D341Med (cell line): ENCODE measurements around the gene NES.

Experiments used
- DNase-seq: peaks from one replicate; pipeline ENCODE4 v3.0.0; 2012; ENCODE audit warnings: low spot score

NES gene

DNA sequence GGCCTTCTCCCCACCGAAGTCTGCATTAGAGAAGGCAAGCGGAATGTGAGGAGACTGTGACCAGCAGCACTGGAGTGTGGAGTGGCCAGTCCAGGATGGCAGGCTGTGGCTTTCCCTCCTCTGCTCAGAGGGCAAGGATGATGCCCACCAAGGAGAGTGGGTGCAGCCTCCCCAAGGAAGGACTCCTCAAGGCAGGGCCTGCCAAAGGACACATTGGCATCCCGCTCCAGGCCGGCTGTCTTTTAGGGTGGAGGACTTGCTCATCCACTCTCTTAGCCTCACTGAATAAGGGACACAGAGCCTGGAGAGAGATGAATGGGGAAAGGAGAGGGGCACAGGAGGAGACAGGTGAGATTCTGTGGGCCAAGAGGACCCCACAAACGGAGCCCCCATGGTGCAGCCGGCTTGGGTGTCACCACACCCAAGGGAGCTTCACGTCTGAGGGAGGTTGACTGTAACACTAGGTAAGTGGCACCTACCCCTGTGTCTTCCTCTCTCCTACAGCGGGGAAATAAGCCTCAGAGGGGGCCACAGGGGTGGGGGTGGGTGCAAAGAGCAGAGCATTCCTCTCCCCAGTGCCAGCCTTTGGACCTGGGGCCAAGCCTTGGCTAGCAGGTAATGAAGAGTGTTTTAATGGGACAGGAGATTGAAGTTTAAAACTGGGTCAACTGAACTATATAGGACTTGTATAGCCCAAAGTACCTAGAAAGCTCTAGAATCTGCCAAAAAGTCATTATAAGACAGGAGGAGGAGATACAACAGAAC, 4.2 kb upstream of the NES start:
- no peak for DNase-seq

DNA sequence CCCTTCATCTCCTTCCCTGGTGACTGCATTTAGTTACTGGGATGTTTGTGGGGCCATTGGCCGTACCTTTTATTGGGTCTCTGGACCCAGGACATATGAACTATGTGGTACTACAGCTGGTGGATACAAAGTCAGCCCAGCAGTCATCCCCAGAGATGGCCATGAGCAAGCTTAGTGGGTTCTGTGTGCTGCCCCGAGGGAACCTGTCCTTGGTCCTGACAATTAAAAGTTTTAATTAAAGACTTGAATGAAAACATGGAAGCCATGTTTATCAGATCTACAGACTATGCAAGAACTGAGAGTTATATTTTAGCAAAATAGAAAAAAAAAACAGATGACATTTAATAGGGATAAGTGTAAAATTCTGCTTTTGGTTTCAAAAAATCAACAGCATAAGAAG, 2.8 kb upstream of the NES start:
- DNase-seq: no peak

DNA sequence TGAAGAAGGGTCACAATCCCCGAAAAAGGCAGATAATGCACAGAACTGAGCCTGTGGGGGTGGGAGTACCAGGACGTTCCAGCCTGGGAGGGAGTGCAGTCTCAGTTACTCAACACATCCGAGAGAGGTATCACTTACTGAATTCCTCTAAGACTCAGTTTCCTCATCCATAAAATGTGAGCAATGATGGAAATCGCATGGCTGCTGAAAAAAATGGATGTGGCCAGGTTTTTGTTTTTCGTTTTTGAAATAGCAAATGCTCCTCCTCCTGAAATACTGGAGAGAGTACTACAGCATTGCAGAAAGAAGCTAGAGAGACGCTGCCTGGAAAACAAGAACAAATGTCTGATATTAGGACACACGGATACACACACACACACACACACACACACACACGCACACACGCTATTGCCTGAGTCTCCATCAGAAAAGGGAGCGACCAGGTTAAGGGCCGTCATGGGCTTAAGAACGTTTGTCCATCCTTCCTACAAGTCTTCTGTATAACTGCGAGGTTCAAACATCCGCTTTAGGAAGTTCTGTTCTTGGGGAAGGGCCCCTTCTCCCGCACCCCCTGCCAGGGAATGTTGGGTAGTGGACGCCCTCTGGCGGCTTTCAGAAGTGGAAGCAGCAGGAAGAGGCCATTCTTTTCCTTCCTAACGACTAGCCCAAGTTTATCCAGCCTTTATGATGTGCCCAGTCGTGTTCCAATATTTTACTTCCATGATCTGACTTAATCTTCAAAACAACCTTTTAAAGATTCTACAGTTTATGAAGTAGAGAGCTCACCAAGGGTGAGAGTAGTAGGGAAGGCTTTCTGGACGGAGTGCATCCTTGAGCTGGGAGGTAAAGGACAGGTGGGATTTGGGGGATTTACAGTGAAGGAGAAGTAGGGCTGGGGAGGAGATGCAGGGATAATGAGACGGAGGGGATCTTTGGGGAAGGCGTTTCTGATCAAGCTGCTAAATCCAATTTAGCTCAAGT, 699 bp upstream of the NES start:
- DNase-seq: peak; percentile 85

DNA sequence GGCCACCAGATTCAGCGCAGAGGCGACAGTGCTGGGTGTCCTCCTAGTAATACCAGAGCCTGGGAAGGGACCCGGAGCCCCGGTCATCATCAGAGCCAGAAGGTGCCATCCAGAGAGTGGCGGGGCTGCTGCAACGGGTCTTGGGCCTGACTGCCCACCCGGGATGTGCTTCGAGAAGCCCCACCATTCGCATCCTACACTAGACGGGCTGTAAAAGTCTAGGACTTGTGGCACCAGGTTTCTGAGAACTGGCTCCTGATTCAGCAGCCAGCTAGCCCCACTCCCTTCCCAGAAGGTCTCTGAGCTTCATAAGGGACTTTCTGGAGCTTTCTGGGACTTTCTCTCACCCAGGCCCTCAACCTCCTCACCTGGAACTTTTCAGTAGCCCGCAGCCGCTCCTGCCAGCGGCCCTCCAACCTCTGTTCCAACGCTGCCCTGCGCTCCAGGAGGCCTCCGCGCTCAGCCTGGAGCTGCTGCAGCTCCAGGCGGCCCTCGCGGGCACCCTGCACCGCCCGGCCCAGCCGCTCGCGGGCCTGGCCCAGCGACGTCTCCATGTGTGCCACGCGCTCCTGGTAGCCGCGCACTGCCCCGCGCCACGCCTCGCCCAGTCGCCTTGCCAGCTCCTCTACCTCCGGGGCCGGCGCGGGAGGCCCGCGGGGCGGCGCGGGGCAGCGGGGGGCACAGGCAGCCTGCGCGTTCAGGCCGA, 940 bp downstream of the NES start:
- DNase-seq: no peak

DNA sequence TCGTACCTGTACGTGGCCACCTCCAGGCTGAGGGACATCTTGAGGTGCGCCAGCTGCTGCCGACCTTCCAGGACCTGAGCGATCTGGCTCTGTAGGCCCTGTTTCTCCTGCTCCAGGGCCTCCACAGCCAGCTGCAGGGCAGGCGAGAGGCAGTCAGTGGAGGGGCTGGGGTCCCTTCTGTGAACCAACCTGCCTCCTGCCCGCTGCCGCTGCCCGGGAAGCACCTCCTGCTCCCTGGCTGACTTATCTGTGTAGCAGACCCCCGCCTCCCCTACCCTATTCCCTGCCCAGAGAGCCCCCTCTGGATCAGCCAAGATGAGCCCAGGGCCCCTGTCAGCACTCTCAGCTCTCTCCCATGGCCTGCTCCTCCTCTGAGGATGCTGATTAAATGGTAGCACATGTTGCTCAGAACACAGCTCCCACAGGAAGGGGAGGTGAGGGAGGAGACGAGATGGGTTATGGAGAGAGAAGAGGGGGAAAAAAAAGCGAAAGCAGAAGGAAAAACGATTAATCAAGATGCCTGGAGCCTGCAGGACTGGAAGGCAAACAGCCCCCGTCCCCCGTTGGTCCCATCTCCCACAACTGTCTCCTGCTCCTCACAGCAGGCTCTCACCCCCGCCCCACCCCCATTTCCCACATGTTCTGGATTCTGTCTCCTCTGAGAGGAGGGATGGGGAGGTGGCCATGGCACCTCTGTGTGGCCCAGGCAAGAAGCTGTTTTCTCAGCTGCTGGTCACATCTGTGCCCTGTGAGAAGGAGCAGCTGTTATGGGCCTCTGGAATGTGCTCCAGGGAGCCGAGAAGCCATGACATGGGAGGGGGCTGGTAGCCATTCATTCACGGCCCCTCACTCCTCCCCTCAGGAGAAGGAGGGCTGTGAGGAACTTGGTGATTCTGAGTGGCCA, 1.7 kb downstream of the NES start:
- no peak for DNase-seq

DNA sequence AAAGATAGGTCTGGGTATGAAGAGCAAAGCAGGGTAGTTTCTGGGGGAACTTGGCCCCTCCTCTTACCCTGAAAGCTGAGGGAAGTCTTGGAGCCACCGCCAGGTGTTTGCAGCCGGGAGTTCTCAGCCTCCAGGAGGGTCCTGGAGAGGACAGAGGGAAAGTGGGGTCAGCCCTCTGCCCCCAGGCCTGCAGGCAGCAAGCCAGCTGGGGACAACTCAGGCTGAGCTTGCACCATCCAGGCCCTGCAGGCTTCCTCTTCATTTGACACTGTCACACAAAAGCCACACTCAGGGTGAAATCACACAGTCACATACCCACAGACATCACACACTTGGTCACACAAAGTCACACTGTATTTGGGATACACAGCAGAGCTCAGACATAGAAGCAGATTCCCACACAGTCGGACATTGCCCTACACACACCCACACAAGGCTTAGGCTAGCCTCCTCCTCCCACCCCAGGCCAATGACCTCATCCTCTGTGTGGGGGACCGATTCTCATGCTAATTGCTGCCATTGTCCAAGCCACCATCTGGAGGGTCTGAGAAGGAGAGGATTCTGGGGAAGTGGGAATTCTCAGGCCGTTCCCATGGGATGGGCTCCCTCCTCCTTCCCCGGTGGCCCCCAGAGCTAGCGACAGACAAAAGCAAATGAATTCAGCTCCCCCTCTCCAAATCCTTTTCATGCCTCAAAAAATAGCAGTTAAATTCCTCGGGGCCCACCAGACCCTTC, 3.7 kb downstream of the NES start:
- no peak for DNase-seq

DNA sequence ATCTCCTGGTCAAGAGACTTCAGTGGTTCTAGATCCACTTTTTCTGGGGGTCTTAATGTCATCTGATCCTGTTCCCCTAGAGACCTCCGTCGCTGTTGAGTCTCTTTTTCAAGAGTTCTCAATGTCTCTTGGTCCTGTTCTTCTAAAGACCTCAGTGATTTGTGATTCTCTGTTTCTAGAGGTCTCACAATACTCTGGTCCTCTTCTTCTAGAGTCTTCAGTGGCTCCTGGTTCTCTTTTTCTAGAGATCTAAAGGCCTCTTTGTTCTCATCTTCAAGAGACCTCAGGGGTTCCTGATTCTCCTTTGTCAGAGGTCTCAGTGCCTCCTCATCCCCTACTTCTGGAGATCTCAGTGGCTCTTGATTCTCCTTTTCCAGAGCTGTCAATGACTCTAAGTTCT, 5.4 kb downstream of the NES start:
- DNase-seq: no peak

DNA sequence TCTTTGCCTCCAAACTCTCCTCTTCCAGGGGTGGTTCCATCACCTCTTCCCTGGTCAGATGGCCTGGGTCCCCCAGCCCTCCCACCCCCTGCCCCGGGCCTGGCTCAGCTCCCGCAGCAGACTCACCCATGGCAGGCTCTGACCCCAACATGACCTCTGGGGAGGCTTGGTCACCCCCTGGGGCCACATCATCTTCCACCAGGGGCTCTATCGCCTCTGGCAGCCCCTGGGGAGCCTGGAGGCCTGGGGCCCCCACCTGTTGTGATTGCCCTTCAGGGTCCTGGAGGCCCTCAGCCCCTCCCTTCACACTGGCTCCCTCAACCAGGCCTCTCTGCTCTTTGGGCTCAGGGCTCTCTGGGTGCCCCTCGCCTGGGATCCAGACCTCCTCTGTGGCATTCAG, 6.4 kb downstream of the NES start:
- DNase-seq: no peak

DNA sequence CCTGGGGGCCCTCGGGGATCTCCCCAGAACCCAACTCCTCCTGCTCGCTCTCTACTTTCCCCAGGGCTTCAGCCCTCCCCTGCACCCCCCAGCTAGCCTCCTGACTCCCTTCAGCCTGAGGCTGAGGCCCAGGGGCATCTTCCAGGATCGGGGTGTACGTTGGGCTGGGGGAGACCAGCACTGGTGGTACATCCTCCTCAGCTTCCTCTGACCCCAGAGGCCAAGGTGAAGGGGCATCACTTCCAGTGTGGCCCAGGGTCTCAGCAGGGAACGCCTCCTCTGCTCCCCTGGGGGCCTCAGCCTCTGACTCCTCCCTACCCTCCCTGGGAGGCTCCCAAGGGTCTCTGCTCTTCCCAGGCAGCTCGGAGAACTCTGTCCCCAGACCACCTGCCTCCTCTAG, 6.8 kb downstream of the NES start:
- DNase-seq: no peak

DNA sequence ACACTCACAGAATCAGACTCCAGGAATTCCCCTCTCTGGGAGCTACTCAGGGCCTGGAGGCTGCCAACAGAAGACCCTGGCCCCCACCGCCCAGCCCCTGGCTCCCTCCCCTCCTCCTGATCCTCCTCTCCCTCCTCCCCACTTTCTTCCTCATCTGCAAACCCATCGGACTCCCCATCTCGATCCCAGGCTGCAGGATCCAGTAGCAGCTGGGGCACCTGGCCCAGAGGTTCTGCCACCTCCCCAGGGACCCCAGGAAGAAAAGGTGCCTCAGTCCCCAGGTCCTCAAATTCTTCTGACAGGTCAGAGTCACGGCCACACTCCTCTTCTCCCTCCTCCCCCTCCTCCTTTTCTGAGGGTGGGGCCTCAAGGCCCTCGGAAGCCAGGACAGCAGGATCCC, 7.4 kb downstream of the NES start:
- no peak for DNase-seq

DNA sequence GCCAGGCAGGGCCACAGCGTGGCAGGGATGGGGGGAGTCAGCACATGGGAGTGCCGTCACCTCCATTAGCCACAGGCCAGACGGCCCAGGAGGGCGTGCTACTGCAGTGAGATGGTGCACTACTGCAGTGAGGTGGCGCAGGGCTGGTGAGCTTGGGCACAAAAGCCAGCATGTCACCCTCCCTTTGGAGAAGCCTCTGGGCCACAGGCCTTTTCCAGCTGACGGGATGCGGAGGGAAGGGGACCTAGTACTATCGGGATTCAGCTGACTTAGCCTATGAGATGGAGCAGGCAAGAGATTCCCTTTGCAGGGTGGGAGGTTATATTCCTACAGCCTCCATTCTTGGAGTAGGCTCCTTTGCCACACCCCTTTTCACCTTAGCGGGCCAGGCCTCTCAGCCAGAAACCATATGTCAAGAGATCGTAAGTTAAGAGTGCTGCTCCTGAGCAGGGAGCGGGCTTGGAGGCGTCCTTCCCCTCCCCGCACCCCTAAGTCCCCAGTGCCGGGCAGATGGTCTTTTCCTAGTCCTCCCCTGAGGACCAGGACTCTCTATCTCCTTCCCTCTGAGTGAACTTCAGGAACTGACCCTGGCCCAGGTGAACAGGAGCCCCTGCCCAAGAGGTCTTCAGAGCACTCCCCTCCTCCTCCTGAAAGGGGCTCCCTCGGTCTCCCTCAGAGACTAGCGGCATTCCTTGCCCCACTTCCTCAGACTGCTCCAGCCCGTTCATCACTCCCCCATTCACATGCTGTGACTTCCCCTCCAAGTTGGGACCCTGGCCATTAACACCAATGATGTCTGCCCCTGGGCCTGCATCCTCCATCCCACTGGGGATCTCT, 8.2 kb downstream of the NES start:
- no peak for DNase-seq

DNA sequence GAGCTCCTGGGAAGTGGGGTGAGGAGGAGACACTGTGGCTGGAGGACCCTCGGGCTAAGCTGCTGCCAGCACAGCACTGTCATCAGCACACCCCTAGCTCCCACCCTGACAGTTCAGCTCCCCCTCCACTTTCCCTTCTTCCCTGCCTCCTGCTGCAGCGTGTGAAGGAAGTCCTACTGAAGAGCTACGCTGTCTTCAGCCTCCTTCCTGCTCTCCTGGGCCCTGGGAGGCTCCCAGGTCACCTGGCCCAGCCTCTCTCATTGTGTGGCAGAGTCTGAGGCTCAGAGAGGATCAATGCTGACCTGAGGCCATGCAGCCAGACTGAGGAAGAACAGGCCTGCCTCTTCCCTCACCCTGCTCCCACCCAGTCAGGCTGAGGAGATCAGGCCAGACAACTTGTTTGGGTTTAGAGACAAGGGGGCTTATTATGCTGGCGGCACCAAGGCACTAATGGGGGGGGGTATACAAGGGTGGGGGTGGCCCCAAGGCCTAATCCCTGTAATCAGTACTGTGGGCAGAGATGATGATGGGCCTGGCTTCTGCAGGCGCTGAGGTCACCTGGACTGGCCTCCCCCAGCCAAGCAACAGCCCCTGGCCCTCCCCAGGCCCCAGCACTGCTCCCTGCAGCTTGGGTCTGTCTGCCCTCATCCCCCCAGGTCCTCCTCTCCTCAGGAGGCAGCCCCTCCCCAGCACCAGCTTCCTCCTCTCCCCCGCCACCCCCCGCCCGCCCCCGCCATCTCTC, 9.1 kb downstream of the NES start:
- DNase-seq: no peak

DNA sequence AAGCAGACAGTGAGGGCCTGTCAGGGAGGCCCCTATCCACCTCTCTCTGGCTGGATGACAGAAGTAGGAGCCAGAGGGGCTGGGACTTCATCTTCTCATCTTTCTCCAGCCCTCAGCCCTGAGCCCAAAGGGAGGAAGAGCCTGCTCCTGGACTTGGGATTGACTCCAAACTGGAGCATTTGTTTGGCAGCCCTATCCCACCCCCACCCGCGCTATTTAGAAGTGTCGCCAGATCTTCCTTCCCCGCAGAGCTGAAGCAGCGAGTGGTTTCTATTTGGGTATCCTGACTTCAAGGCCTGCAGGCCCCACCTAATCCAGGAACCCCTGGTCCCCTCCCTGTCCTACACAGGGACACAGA, 9.6 kb downstream of the NES start:
- DNase-seq: no peak

DNA sequence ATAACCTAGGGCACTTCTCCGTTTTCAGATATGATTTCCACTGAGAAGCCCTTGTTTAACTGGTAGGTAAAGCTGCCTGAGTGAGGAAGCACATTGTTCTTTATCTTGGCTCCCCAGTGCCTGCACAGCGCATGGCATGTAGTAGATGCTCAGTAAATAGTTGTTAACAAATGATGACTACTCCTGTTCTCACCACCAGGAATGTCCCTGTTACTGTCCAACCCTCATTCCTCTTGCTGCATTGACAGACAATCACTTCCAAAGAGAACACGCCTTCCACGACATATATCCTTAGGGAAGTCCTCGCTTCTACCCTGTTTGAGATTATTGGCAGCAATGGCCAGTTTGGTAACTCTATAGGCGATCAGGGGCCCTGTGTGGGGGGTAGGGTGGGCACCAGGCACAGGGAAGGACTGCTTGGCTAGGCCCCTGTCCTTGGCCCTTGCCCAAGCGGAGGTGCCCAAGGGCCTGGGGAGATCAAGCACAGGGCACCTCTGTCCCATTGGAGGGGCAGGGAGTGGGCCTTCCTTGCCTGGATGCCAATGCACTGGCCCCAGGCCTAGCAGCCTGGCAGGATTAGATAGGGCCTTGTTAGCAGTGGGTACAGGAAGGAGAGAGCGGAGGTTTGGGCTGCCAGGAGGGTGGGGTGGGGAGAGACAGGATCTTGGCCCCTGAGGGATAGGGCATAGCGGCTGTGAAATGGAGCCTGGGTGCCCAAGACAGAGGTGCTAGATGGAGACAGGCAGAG, 10.2 kb downstream of the NES start:
- DNase-seq: no peak

DNA sequence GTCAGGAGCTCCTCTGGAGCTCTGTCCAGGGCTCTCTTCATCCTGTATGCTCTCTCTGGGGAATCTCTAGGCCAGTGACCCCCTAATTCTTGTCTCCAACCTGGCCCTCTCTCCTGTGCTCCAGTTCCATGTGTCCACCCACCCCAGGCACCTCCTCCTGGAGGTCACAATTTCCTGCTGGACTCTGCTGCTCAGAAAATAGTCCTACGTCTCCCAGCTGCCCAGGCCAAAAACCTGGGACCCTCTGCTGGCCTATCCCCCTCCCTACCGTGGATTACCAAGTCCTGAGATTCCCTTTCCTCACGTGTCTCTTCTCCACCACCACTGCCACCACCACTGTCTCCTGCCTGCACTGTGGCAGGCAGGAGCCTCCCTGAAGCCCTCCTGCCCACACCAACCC, 11.7 kb downstream of the NES start:
- no peak for DNase-seq

DNA sequence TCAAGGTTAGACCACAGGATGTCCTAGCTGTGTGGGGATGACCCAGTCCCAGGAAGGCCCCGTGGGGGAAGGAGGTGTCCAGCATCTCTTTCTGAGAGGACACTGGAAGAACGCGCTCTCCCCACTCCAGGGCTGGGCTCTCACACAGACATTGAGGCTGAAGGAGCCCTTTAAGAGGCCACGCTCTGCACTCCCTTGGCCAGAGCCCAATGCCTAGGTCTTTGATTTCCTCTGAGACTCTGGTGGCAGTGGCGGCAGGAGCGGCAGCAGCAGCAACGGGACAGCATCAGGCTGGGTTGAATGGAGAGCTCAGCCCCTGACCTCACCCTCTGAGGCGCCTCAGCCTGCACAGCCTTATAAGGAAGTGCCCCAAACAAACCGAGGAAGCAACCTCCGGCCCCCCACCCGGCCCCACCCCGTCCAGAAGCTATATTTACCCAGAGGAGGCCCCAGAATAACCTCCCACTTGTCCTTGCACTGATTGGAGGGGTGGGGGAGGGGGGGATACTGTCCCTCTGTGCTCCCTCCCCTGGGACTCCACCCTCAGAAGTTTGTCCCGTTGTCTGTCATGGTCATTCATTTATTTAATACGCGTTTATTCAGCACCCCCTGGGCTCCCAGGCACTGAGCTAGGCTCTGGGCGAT, 12.3 kb downstream of the NES start:
- no peak for DNase-seq

DNA sequence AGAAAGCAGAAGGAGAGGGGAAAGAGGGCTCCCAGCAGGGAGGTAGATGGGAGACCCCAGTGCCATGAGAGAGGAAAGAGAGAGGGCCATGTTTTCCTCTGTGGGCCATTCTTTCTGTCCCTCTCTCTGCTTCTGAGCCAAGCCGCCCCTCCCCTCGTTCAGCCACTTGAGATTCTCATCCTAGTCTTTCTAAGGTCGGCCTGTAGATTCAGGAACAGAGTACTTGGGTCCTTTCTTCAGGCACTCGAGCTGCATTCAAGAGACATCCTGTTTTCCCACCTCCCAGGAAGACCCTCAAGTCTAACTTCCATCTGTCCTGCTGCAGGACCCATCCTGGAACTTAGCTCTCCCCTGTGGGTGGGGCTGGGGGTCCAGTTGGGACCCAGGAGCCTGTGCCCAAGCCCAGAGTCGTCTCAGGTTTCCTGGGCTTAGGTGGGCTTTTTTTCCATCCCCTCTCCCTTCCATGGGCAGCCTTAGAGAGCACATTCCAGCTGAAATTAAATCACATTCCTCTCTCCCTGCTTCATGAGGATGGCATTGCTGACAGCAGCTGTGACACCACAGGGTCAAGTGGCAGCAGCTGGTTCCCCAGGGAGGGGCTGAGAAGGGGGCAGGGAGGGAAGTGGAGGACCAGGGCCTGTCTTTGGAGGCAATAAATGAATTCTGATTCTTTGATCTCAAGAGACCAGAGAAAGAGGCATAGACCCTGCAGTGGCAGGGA, 13.0 kb downstream of the NES start:
- no peak for DNase-seq
